Peyer's patch (tissue), 4 donors: Measurements from ENCODE around the gene ALDH6A1.

Source experiments
- CTCF ChIP-seq, 6 experiments: fragments of 450-650 bp in 4 of 6; fragments of 200-600 bp in 2 of 6; sonication (generic) in 1 of 6; IDR thresholded peaks; one replicate each; pipeline ENCODE4 v1.5.1; 2017 to 2019; ENCODE audit warnings: antibody characterized with exemption in 6 of 6, mild to moderate bottlenecking in 3 of 6, moderate library complexity in 1 of 6
- POLR2A ChIP-seq, 2 donors: fragments of 450-650 bp; IDR thresholded peaks; one replicate each; pipeline ENCODE4 v1.5.1; 2017; ENCODE audit warnings: antibody characterized with exemption in 2 of 2, mild to moderate bottlenecking in 2 of 2, moderate library complexity in 2 of 2

- no peak for TF ChIP-seq POLR2A (IDR thresholded peaks at IDR 0.05)
- TF ChIP-seq CTCF (IDR thresholded peaks at IDR 0.05) = peak; percentile 60 to 79 (median 72)
Measured at GRCh38 chr14:74038020-74038859, 46.0 kb downstream of the ALDH6A1 start.
